OCI-LY3 (cell line): ENCODE data around the gene LRP11.

Experiments
- EZH2phosphoT487 ChIP-seq: fragments of 200-600 bp; shearing (Covaris generic); IDR thresholded peaks from 2 replicates; pipeline ENCODE4 v1.6.1; 2018; ENCODE audit warnings: antibody characterized with exemption, mixed run types, low read depth
- TF ChIP-seq, protein P1 (sequence below): fragments of 200-600, 300-600 bp; sonication (generic); IDR thresholded peaks from 2 replicates; pipeline ENCODE4 v1.5.1; 2014; ENCODE audit warnings: antibody characterized with exemption, low read length, low read depth

DNA sequence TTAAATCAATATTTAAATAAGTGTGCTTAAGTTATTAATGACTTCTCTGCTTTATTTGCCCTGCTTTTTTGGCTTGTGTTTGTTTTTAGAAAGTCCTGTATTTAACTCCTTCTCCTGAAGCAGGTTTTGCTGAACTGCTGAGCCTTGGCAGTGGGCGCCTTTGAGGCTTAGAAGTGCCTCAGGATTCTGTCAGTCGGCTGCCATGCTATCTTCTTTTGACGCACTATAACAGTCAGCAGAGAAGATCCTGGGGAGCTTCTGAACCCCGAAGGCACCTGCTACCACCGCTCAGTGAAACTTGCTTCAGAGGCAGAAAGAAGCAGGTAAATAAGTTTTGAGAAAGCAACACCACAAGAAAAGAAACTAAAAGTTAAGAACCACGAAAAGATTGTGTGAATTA, 92.2 kb downstream of the LRP11 start:
- TF ChIP-seq, protein P1, sequence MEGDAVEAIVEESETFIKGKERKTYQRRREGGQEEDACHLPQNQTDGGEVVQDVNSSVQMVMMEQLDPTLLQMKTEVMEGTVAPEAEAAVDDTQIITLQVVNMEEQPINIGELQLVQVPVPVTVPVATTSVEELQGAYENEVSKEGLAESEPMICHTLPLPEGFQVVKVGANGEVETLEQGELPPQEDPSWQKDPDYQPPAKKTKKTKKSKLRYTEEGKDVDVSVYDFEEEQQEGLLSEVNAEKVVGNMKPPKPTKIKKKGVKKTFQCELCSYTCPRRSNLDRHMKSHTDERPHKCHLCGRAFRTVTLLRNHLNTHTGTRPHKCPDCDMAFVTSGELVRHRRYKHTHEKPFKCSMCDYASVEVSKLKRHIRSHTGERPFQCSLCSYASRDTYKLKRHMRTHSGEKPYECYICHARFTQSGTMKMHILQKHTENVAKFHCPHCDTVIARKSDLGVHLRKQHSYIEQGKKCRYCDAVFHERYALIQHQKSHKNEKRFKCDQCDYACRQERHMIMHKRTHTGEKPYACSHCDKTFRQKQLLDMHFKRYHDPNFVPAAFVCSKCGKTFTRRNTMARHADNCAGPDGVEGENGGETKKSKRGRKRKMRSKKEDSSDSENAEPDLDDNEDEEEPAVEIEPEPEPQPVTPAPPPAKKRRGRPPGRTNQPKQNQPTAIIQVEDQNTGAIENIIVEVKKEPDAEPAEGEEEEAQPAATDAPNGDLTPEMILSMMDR, result no peak
- no peak for TF ChIP-seq EZH2phosphoT487
